GM21737 (cell line): ENCODE data around the gene HS3ST3A1.
"Not testable (repeated sequence)": the region's sequence is repeated elsewhere in the genome, so short reads cannot be mapped to it uniquely, and the experiment has no call there.

ENCODE experiments used
- ATAC-seq: cut with Tn5 transposase; IDR thresholded peaks from one replicate; pipeline ENCODE4 v1.9.1; 2021; ENCODE audit warnings: mild to moderate bottlenecking, moderate library complexity; ENCODE audit not compliant: unreplicated experiment

The HS3ST3A1 gene

GRCh38 chr17:13498184-13498583 lies 103.5 kb downstream of the HS3ST3A1 start:
- ATAC-seq, result no peak

- not testable (repeated sequence) for ATAC-seq
Observed at GRCh38 chr17:13496553-13497056, 105.1 kb downstream of the HS3ST3A1 start.

GRCh38 chr17:13495423-13495822 lies 106.3 kb downstream of the HS3ST3A1 start:
- ATAC-seq, result no peak

GRCh38 chr17:13492737-13493122 lies 109.0 kb downstream of the HS3ST3A1 start:
- no peak for ATAC-seq

GRCh38 chr17:13491916-13492736 lies 109.6 kb downstream of the HS3ST3A1 start:
- ATAC-seq, result no peak

GRCh38 chr17:13491491-13491890 lies 110.2 kb downstream of the HS3ST3A1 start:
- no peak for ATAC-seq

GRCh38 chr17:13490906-13491482 lies 110.7 kb downstream of the HS3ST3A1 start:
- ATAC-seq, result no peak

GRCh38 chr17:13490427-13490826 lies 111.3 kb downstream of the HS3ST3A1 start:
- no peak for ATAC-seq

GRCh38 chr17:13485327-13485726 lies 116.4 kb downstream of the HS3ST3A1 start:
- ATAC-seq, result no peak

- no peak for ATAC-seq
Observed at GRCh38 chr17:13484020-13484419, 117.7 kb downstream of the HS3ST3A1 start.

- ATAC-seq, result no peak
Observed at GRCh38 chr17:13480877-13481276, 120.9 kb downstream of the HS3ST3A1 start.

- no peak for ATAC-seq
Observed at GRCh38 chr17:13478326-13478830, 123.4 kb downstream of the HS3ST3A1 start.

- ATAC-seq, result no peak
Observed at GRCh38 chr17:13477180-13477611, 124.5 kb downstream of the HS3ST3A1 start.

GRCh38 chr17:13476720-13477119 lies 125.0 kb downstream of the HS3ST3A1 start:
- ATAC-seq, result no peak

GRCh38 chr17:13475574-13476223 lies 126.0 kb downstream of the HS3ST3A1 start:
- ATAC-seq, result no peak

GRCh38 chr17:13474073-13474800 lies 127.5 kb downstream of the HS3ST3A1 start:
- no peak for ATAC-seq

- ATAC-seq, result no peak
Observed at GRCh38 chr17:13465678-13466077, 136.1 kb downstream of the HS3ST3A1 start.

GRCh38 chr17:13462673-13463124 lies 139.0 kb downstream of the HS3ST3A1 start:
- no peak for ATAC-seq

GRCh38 chr17:13462146-13462545 lies 139.6 kb downstream of the HS3ST3A1 start:
- ATAC-seq, result no peak

GRCh38 chr17:13460261-13461000 lies 141.3 kb downstream of the HS3ST3A1 start:
- ATAC-seq, result no peak
